ENCODE results near the gene RPS2. TPM values are rescaled to one million over a fixed set of nuclear protein-coding genes. Genes with fewer than 3 reads are reported as not detected.

RPS2 gene
- total and polyA plus RNA-seq, 2 donors from 2014 or later, result 1,550 to 2,018 TPM

GRCh38 chr16:1946495-1947368 lies 17.9 kb downstream of the RPS2 start:
- intact Hi-C loops (cut with DNase I), result no loop called here
- FAIRE-seq (no peak), DNase-seq (no peak)
- H3K27ac ChIP-seq (ENCODE audit: low read depth in 2 of 2, low read length in 2 of 2), result no peak overlapping the region
- H3K4me1 ChIP-seq (ENCODE audit: control insufficient read depth in 2 of 3, insufficient read depth in 2 of 3, low read depth in 1 of 3, low read length in 3 of 3), result peaks cover 0 to 8% (median 0%) of the 10 kb centered on the region in 3 donors
- no peak overlapping the region for H3K9ac ChIP-seq (ENCODE audit: low read length in 3 of 3)
- no peaks in the 10 kb centered on the region for H3K27me3 ChIP-seq (ENCODE audit: control insufficient read depth, insufficient read depth, low read length)
- no peaks in the 10 kb centered on the region for H3K36me3 ChIP-seq (ENCODE audit: control insufficient read depth in 2 of 3, insufficient read depth in 3 of 3, low read length in 3 of 3)
- no peak overlapping the region for H3K4me3 ChIP-seq (ENCODE audit: low read length in 3 of 3)
- H3K9me3 ChIP-seq (ENCODE audit: control insufficient read depth in 2 of 3, insufficient read depth in 1 of 3, low read length in 3 of 3), result no peaks in the 10 kb centered on the region
- TF ChIP-seq, protein P1, sequence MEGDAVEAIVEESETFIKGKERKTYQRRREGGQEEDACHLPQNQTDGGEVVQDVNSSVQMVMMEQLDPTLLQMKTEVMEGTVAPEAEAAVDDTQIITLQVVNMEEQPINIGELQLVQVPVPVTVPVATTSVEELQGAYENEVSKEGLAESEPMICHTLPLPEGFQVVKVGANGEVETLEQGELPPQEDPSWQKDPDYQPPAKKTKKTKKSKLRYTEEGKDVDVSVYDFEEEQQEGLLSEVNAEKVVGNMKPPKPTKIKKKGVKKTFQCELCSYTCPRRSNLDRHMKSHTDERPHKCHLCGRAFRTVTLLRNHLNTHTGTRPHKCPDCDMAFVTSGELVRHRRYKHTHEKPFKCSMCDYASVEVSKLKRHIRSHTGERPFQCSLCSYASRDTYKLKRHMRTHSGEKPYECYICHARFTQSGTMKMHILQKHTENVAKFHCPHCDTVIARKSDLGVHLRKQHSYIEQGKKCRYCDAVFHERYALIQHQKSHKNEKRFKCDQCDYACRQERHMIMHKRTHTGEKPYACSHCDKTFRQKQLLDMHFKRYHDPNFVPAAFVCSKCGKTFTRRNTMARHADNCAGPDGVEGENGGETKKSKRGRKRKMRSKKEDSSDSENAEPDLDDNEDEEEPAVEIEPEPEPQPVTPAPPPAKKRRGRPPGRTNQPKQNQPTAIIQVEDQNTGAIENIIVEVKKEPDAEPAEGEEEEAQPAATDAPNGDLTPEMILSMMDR (IDR thresholded peaks at IDR 0.05; ENCODE audit: borderline replicate concordance, extremely low read depth, insufficient read depth), result no peak

DNA sequence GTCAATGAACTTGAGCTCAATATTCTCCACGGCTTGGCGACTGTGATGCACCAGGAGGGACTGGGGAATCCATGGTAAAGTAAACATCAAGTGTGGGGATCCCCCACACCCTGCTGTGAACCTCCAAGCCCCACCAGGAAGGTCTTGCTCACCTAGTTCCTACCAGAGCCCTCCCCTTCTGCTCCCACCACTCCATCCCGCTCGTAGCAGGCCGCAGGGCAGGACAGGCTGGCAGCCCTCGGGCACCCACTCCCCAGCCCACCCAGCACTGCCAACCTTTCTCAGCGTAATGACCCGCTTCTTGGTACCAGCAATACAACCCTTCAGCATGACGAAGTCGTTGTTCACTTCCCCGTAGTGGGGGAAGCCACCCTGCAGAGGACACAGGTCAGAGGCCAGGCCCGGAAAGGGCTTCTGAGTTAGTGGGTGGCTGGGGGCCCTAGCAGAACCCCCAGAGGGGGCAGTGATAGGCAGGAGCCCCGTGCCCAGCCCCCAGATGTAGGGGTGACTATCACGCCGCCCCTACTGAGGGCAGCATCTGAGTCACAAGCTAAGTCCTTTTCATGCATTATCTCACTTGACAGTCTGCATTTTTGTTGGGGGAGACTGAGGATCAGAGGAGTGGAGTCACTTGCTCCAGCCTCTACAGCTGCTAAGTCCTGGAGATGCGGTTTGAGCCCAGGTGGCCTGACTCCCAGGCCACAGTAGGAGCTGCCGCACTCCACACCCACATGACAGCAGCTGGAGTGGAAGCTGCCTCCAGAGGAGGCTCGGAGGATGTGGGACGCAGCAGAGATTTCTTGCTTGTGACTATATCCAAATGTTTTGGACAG lies 18.9 kb downstream of the RPS2 start:
- no peaks in the 10 kb centered on the region for H3K36me3 ChIP-seq (ENCODE audit: control insufficient read depth in 2 of 3, insufficient read depth in 3 of 3, low read length in 3 of 3)
- H3K4me3 ChIP-seq (ENCODE audit: low read length in 3 of 3), result no peak overlapping the region
- H3K9ac ChIP-seq (ENCODE audit: low read length in 3 of 3), result no peak overlapping the region
- H3K4me1 ChIP-seq (ENCODE audit: control insufficient read depth in 2 of 3, insufficient read depth in 2 of 3, low read depth in 1 of 3, low read length in 3 of 3), result peaks cover 0 to 8% (median 0%) of the 10 kb centered on the region in 3 donors
- H3K27me3 ChIP-seq (ENCODE audit: control insufficient read depth, insufficient read depth, low read length), result no peaks in the 10 kb centered on the region
- H3K9me3 ChIP-seq (ENCODE audit: control insufficient read depth in 2 of 3, insufficient read depth in 1 of 3, low read length in 3 of 3), result no peaks in the 10 kb centered on the region
- DNase-seq, result no peak
- no peak overlapping the region for H3K27ac ChIP-seq (ENCODE audit: low read depth in 2 of 2, low read length in 2 of 2)
- FAIRE-seq, result no peak
- intact Hi-C loops (cut with DNase I), result no loop called here
- TF ChIP-seq, protein P1 (IDR thresholded peaks at IDR 0.05; ENCODE audit: borderline replicate concordance, extremely low read depth, insufficient read depth), result no peak

DNA sequence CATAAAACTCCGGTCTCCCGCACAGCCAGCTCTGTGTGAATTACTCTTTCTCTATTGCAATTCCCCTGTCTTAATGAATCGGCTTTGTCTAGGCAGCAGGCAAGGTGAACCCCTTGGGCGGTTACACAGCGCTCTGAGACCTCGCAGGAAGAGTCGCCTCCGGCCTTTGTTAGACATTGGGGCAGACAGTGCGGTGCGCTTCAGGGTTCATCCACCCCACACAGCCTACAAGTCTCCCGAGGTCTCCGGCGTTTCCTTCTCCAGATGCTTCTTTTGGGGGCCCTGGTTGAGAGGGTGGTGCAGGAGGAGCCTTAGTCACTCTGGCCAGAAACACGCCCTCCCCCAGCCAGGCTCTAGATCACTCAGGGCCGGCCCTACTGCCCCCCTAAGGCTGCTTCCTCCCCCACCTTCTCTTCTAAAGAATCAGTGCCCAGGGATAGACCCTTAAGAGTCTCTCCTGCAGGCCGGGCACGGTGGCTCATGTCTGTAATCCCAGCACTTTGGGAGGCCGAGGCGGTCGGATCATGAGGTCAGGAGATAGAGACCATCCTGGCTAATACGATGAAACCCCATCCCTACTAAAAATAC lies 19.9 kb downstream of the RPS2 start:
- Histone ChIP-seq H3K27ac (ENCODE audit: low read depth in 2 of 2, low read length in 2 of 2) (no peak overlapping the region), H3K27me3 (ENCODE audit: control insufficient read depth, insufficient read depth, low read length) (no peaks in the 10 kb centered on the region), H3K4me3 (ENCODE audit: low read length in 3 of 3) (no peak overlapping the region), H3K36me3 (ENCODE audit: control insufficient read depth in 2 of 3, insufficient read depth in 3 of 3, low read length in 3 of 3) (no peaks in the 10 kb centered on the region), H3K9ac (ENCODE audit: low read length in 3 of 3) (no peak overlapping the region), H3K9me3 (ENCODE audit: control insufficient read depth in 2 of 3, insufficient read depth in 1 of 3, low read length in 3 of 3) (no peaks in the 10 kb centered on the region), H3K4me1 (ENCODE audit: control insufficient read depth in 2 of 3, insufficient read depth in 2 of 3, low read depth in 1 of 3, low read length in 3 of 3) (peaks cover 0 to 10% (median 0%) of the 10 kb centered on the region in 3 donors)
- FAIRE-seq, result no peak
- DNase-seq, result no peak
- intact Hi-C loops (cut with DNase I), result no loop called here
- TF ChIP-seq, protein P1 (IDR thresholded peaks at IDR 0.05; ENCODE audit: borderline replicate concordance, extremely low read depth, insufficient read depth), result no peak

All from kidney (tissue), 14 donors.